HEK293 (cell line): Measurements from ENCODE around the gene NEURL4.

ENCODE experiments used
- GLIS1 ChIP-seq: fragments of 450-650 bp; formaldehyde crosslinking; IDR thresholded peaks from 2 replicates; pipeline ENCODE4 v1.5.1; 2016; ENCODE audit warnings: missing biosample characterization, missing genetic modification characterization
- KLF7 ChIP-seq: fragments of 450-650 bp; formaldehyde crosslinking; IDR thresholded peaks from 2 replicates; pipeline ENCODE4 v1.5.1; 2016; ENCODE audit warnings: missing biosample characterization, missing genetic modification characterization, borderline replicate concordance
- TCF7L2 ChIP-seq: IDR thresholded peaks from 2 replicates; pipeline ENCODE4 v1.6.1; 2011; ENCODE audit warnings: low read depth, mild to moderate bottlenecking, inconsistent platforms, low read length, moderate library complexity, borderline replicate concordance
- ZBTB49 ChIP-seq: fragments of 450-650 bp; formaldehyde crosslinking; IDR thresholded peaks from 2 replicates; pipeline ENCODE4 v1.5.1; 2016; ENCODE audit warnings: missing biosample characterization, missing genetic modification characterization, low read depth
- ZBTB8A ChIP-seq: fragments of 450-650 bp; formaldehyde crosslinking; IDR thresholded peaks from 2 replicates; pipeline ENCODE4 v1.5.1; 2016; ENCODE audit warnings: missing biosample characterization, missing genetic modification characterization
- ZFP69B ChIP-seq: fragments of 450-650 bp; formaldehyde crosslinking; IDR thresholded peaks from 2 replicates; pipeline ENCODE4 v1.5.1; 2016; ENCODE audit warnings: missing biosample characterization, missing genetic modification characterization
- ZNF112 ChIP-seq: fragments of 450-650 bp; formaldehyde crosslinking; IDR thresholded peaks from 2 replicates; pipeline ENCODE4 v1.5.0; 2017; ENCODE audit warnings: missing biosample characterization, missing genetic modification characterization
- ZNF266 ChIP-seq: fragments of 450-650 bp; formaldehyde crosslinking; IDR thresholded peaks from 2 replicates; pipeline ENCODE4 v1.5.1; 2016; ENCODE audit warnings: missing biosample characterization, missing genetic modification characterization, low read depth
- ZNF433 ChIP-seq: fragments of 450-650 bp; formaldehyde crosslinking; IDR thresholded peaks from 2 replicates; pipeline ENCODE4 v1.5.1; 2016; ENCODE audit warnings: missing biosample characterization, missing genetic modification characterization, low read depth
- ZNF777 ChIP-seq: fragments of 450-650 bp; formaldehyde crosslinking; IDR thresholded peaks from 2 replicates; pipeline ENCODE4 v1.5.1; 2017; ENCODE audit warnings: missing biosample characterization, missing genetic modification characterization, borderline replicate concordance
- TF ChIP-seq, protein P1 (sequence below): fragments of 450-650 bp; formaldehyde crosslinking; IDR thresholded peaks from 2 replicates; pipeline ENCODE4 v1.5.1; 2016; ENCODE audit warnings: missing biosample characterization, missing genetic modification characterization
- TF ChIP-seq, protein P2 (sequence below): fragments of 450-650 bp; formaldehyde crosslinking; IDR thresholded peaks from 2 replicates; pipeline ENCODE4 v1.5.1; 2017; ENCODE audit warnings: missing biosample characterization, missing genetic modification characterization

DNA sequence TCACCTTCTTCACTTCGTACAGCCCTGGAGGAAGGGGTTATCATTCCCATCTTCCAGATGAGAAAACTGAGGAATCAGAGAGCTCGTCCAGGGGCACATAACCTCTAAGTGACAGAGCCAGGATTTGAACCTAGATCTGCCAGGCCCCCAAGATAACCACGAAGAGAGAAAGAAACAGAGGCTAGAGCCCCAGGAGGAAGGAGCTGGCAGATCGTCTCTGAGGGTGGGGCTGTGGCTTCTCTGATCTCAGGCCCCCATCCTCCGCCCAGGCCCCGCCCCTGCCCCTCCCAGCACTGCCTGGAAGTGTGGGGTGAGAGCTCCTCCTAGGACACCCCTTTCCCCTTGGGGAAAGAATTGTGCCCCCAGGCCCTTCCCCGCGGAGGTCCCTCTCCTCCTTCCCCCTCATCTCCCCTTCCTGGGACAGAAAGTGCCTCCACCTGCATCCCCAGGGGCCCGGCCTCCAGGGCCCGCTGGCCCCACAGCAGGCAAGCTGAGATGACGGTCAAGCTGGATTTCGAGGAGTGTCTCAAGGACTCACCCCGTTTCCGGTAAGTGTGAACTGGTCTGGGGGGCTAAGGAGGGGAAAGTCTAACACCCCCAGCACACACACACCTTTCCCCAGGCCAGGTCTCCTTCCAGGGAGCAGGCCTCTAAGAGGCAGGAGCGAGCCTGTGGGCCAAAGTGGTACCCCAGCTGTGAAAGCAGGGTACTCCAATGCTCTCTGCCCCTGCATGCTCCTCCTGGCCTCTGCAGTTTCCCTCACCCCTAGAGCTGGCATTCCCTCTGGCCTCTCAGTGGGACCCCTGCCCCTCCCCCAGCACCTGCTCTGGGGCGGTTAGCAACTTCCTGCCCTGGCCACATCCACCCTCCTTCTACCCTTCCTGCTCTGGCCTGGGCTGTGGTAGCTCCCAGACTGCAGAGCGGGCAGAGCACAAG lies 7.4 kb upstream of the NEURL4 start, which contains the start of gene ACAP1:
- TF ChIP-seq, protein P1, sequence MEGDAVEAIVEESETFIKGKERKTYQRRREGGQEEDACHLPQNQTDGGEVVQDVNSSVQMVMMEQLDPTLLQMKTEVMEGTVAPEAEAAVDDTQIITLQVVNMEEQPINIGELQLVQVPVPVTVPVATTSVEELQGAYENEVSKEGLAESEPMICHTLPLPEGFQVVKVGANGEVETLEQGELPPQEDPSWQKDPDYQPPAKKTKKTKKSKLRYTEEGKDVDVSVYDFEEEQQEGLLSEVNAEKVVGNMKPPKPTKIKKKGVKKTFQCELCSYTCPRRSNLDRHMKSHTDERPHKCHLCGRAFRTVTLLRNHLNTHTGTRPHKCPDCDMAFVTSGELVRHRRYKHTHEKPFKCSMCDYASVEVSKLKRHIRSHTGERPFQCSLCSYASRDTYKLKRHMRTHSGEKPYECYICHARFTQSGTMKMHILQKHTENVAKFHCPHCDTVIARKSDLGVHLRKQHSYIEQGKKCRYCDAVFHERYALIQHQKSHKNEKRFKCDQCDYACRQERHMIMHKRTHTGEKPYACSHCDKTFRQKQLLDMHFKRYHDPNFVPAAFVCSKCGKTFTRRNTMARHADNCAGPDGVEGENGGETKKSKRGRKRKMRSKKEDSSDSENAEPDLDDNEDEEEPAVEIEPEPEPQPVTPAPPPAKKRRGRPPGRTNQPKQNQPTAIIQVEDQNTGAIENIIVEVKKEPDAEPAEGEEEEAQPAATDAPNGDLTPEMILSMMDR, result no peak
- TF ChIP-seq ZNF777, result no peak
- TF ChIP-seq GLIS1 (tag by site-specific recombination), result no peak
- TF ChIP-seq ZNF433 (tag by site-specific recombination), result no peak
- TF ChIP-seq ZNF266 (tag by site-specific recombination), result no peak
- no peak for TF ChIP-seq KLF7 (tag by site-specific recombination)
- TF ChIP-seq, protein P2, sequence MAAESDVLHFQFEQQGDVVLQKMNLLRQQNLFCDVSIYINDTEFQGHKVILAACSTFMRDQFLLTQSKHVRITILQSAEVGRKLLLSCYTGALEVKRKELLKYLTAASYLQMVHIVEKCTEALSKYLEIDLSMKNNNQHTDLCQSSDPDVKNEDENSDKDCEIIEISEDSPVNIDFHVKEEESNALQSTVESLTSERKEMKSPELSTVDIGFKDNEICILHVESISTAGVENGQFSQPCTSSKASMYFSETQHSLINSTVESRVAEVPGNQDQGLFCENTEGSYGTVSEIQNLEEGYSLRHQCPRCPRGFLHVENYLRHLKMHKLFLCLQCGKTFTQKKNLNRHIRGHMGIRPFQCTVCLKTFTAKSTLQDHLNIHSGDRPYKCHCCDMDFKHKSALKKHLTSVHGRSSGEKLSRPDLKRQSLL (tag by site-specific recombination), result no peak
- TF ChIP-seq TCF7L2, result no peak
- no peak for TF ChIP-seq ZBTB8A (tag by site-specific recombination)
- TF ChIP-seq ZFP69B (tag by site-specific recombination), result no peak
- no peak for TF ChIP-seq ZBTB49 (tag by site-specific recombination)
- TF ChIP-seq ZNF112 (tag by site-specific recombination), result no peak
